ENCODE data around the gene MACIR. TPM values are rescaled to one million over a fixed set of nuclear protein-coding genes. Genes with fewer than 3 reads are reported as not detected.
A peak's percentile ranks its signal among the peaks of the same experiment; 100 is the strongest.

Gene MACIR
- total RNA-seq, 1 donor from 2014 or later = 10.8 TPM

DNA sequence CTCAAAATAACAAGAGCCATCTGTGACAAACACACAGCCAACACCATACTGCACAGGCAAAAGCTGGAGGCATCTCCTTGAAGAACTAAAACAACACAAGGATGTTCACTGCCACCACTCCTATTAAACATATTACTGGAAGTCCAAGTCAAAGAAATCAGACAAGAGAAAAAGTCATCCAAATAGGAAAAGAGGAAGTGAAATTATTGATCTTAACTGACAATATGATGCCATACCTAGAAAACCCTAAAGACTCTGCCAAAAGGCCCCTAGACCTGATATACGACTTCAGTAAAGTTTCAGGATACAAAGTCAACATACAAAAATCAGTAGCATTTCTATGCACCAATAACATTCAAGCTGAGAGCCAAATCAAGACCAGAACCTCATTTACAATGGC, 30.0 kb upstream of the MACIR start:
- no peak overlapping the region for H3K4me3 ChIP-seq (ENCODE audit: low read depth, low read length)
- DNase-seq (ENCODE audit: low read depth) = no peak
- TF ChIP-seq, protein P1, sequence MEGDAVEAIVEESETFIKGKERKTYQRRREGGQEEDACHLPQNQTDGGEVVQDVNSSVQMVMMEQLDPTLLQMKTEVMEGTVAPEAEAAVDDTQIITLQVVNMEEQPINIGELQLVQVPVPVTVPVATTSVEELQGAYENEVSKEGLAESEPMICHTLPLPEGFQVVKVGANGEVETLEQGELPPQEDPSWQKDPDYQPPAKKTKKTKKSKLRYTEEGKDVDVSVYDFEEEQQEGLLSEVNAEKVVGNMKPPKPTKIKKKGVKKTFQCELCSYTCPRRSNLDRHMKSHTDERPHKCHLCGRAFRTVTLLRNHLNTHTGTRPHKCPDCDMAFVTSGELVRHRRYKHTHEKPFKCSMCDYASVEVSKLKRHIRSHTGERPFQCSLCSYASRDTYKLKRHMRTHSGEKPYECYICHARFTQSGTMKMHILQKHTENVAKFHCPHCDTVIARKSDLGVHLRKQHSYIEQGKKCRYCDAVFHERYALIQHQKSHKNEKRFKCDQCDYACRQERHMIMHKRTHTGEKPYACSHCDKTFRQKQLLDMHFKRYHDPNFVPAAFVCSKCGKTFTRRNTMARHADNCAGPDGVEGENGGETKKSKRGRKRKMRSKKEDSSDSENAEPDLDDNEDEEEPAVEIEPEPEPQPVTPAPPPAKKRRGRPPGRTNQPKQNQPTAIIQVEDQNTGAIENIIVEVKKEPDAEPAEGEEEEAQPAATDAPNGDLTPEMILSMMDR (conservative IDR thresholded peaks at IDR 0.05; ENCODE audit: low read depth, low read length) = no peak

DNA sequence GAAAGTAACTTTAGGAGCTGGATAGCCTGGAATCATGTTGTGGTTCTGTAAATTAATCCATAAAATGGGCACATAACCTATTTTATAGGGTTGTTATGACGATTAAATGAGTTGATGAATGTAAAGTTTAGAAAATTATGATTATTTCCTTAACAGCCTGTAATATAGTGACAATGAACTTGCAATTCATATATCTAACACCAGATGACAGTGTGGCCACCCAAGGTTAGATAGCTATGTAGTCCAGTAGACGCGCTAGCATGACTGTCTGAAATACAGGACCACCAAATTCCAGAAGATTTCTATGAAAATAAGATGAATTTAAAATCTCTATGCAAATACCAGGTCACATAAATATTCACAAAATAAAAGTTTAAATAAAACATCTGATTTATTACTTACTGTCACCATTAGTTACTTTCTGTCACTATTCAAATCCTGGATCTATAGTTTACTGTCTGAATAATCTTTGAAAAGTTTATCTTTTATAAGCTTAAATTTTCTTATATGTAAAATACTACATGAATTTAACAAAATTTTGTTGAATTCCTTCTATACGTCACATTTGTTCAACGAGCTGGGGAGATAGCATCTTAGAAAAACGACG, 26.1 kb upstream of the MACIR start:
- DNase-seq (ENCODE audit: low read depth) = no peak
- H3K4me3 ChIP-seq (ENCODE audit: low read depth, low read length) = no peak overlapping the region
- TF ChIP-seq, protein P1 (conservative IDR thresholded peaks at IDR 0.05; ENCODE audit: low read depth, low read length) = peak; percentile 91

DNA sequence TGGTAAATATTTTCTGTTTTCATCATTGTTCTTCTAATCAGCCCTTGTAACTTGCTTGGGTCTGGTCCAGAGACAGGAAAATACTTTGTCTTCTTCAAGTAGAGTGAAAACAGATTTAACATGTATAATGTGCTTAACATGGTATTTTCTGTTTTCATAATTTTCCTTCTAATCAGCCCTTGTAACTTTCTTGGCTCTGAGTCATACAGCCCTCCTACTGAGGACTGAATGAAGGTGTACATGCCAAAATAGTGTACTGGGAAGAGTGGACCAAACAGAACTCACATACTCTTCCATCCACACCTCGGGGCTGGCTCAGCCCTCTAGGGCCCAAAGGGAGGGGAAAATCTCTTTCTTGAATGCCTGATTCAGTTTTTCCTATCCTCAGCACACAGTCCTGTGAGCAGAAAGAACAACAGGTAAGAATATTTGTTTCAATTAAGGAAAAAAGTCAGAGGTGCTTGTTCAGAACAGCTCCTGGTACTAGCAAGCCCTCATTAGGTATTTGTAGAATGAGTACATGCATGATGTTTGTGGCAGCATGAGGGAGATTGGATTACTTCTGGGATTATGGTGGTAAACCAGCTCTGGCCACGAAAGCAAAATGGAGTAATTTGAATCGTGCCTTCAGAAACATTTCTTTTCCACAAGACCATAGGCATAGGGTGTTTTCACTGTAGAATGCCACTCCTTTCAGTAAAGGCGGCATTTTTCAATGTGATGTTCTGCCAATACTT, 24.2 kb upstream of the MACIR start:
- H3K4me3 ChIP-seq (ENCODE audit: low read depth, low read length) = no peak overlapping the region
- TF ChIP-seq, protein P1 (conservative IDR thresholded peaks at IDR 0.05; ENCODE audit: low read depth, low read length) = no peak
- no peak for DNase-seq (ENCODE audit: low read depth)

DNA sequence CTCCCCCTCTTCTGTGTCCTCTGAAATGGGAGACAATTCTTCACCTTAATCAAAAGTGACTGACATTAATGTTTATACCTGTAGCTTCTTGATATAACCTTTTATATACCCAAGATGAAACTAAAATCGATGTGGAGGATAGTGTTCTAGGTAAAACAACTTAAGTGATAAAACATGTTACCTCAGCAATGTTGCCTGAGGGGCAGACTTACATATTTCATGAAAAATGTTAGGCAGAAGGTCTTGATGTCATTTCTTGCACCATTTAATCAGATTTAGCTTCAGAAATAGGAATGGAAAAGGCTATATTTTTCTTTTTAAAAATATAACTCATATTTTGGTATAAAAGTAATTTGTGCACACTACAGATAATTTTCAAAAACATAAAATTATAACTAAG, 22.7 kb upstream of the MACIR start:
- TF ChIP-seq, protein P1 (conservative IDR thresholded peaks at IDR 0.05; ENCODE audit: low read depth, low read length) = no peak
- DNase-seq (ENCODE audit: low read depth) = no peak
- no peak overlapping the region for H3K4me3 ChIP-seq (ENCODE audit: low read depth, low read length)

DNA sequence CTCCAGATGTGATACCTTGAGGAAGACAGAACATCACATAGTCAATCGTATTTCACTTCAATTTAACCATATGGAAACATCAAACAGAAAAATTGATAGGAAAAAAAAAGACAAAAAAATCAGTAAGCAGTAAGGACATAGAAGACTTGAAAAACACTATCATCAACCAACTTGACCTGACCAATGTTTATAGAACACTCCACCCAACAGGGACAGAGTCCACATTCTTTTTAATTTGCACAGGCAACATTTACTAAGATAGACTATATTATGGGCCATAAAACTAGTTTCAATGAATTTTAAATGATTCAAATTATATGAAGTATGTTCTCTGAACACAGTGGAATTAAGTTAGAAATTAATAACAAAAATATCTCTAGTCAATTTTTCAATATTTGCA, 20.8 kb upstream of the MACIR start:
- TF ChIP-seq, protein P1 (conservative IDR thresholded peaks at IDR 0.05; ENCODE audit: low read depth, low read length) = no peak
- H3K4me3 ChIP-seq (ENCODE audit: low read depth, low read length) = no peak overlapping the region
- no peak for DNase-seq (ENCODE audit: low read depth)

DNA sequence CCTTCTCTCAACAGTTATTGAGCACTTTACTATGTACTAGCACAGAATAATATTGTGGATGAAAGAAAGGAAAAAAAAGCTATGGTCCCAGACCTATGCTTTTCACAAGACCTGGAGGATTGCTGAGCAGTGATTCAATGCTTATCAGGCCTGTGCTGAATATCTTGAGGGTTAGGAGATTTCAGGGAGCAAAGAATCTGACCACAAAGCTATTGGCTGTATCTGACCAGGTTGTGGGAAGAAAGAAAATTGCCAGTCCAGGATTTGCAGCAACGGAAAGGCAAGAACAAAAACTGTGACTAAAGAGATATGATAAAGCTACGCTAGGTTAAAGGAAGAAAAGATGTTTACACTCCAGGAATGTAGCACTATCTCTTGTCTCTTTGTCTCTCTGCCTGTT, 14.9 kb upstream of the MACIR start:
- DNase-seq (ENCODE audit: low read depth) = no peak
- no peak overlapping the region for H3K4me3 ChIP-seq (ENCODE audit: low read depth, low read length)
- TF ChIP-seq, protein P1 (conservative IDR thresholded peaks at IDR 0.05; ENCODE audit: low read depth, low read length) = no peak

DNA sequence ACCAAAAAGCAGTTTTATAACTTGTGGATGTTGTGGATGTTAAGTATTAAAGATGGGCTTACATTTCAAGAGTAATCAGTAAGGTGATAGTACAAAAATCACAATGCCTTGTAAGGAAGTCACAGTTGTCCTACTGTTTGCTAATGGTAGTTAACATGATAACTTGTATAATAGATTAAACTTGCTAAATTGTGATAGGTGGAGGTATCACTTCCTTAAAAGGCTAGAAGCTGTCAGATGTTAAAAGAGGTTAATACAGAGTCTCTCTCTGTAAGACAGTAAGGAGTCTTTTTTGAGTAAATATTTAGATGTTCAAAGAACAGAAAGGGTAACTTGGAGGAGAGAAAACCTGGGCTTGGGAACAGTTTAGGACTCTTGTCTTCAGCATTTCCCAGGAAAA, 14.2 kb upstream of the MACIR start:
- H3K4me3 ChIP-seq (ENCODE audit: low read depth, low read length) = no peak overlapping the region
- TF ChIP-seq, protein P1 (conservative IDR thresholded peaks at IDR 0.05; ENCODE audit: low read depth, low read length) = no peak
- no peak for DNase-seq (ENCODE audit: low read depth)
